Measurements from ENCODE around the gene PREB.

The PREB gene

GRCh38 chr2:27152796-27153464, 18.5 kb upstream of the PREB start:
- no peak for DNase-seq (ENCODE audit: low read depth in 2 of 2)

GRCh38 chr2:27152102-27152795, 17.8 kb upstream of the PREB start:
- no peak for DNase-seq (ENCODE audit: low read depth in 2 of 2)

GRCh38 chr2:27150639-27151230, 16.3 kb upstream of the PREB start:
- no peak for DNase-seq (ENCODE audit: low read depth in 2 of 2)

GRCh38 chr2:27149570-27150405, 15.4 kb upstream of the PREB start:
- DNase-seq (ENCODE audit: low read depth in 2 of 2) = no peak

- no peak for DNase-seq (ENCODE audit: low read depth in 2 of 2)
Measured at GRCh38 chr2:27148801-27149439, 14.5 kb upstream of the PREB start, which contains the start of gene TCF23. Gene TCF23, plus strand, starts transcription at chr2:27149004. Its CDS starts 130 bp downstream, at chr2:27149134.

GRCh38 chr2:27147935-27148334, 13.5 kb upstream of the PREB start:
- no peak for DNase-seq (ENCODE audit: low read depth in 2 of 2)

- DNase-seq (ENCODE audit: low read depth in 2 of 2) = no peak
Measured at GRCh38 chr2:27145682-27146081, 11.2 kb upstream of the PREB start.

GRCh38 chr2:27143285-27143684, 8.8 kb upstream of the PREB start:
- no peak for DNase-seq (ENCODE audit: low read depth in 2 of 2)

- no peak for DNase-seq (ENCODE audit: low read depth in 2 of 2)
Measured at GRCh38 chr2:27139310-27139709, 4.9 kb upstream of the PREB start, which contains the start of gene PRR30. Gene PRR30, minus strand, starts transcription at chr2:27139410. Its CDS starts 1,081 bp downstream, at chr2:27138329.

- DNase-seq (ENCODE audit: low read depth in 2 of 2) = no peak
Measured at GRCh38 chr2:27138111-27138510, 3.7 kb upstream of the PREB start.

- DNase-seq (ENCODE audit: low read depth in 2 of 2) = no peak
Measured at GRCh38 chr2:27137322-27137935, 3.0 kb upstream of the PREB start.

GRCh38 chr2:27136751-27137150, 2.3 kb upstream of the PREB start:
- DNase-seq (ENCODE audit: low read depth in 2 of 2) = no peak

GRCh38 chr2:27135478-27135955, 1.1 kb upstream of the PREB start:
- DNase-seq (ENCODE audit: low read depth in 2 of 2) = no peak

- no peak for DNase-seq (ENCODE audit: low read depth in 2 of 2)
Measured at GRCh38 chr2:27134781-27135477, 493 bp upstream of the PREB start.

- no peak for DNase-seq (ENCODE audit: low read depth in 2 of 2)
Measured at GRCh38 chr2:27133195-27133875, 1.1 kb downstream of the PREB start.

- DNase-seq (ENCODE audit: low read depth in 2 of 2) = no peak
Measured at GRCh38 chr2:27131429-27131828, 3.0 kb downstream of the PREB start.

- DNase-seq (ENCODE audit: low read depth in 2 of 2) = no peak
Measured at GRCh38 chr2:27130396-27130795, 4.0 kb downstream of the PREB start.

- no peak for DNase-seq (ENCODE audit: low read depth in 2 of 2)
Measured at GRCh38 chr2:27128668-27129571, 5.5 kb downstream of the PREB start.

All from stimulated activated CD4-positive, alpha-beta T cell treated with anti-CD3 and anti-CD28 coated beads, Interleukin-1b, Interleukin-23, amount 100 ng/mL, for 4 hours (primary cell).